ENCODE measurements around the gene IGSF9B.

- no peak for TF ChIP-seq CTCF (IDR thresholded peaks at IDR 0.05)
- no peak for TF ChIP-seq EZH2 (IDR thresholded peaks at IDR 0.05)
- no peak for TF ChIP-seq EZH2phosphoT487 (IDR thresholded peaks at IDR 0.05)
Measured at GRCh38 chr11:133964356-133964755, 7.6 kb upstream of the IGSF9B start.

All from neural progenitor cell (in vitro differentiated cells).